K562 (cell line): ENCODE data around the gene ARHGEF4.

Experiments
- FOXJ2 ChIP-seq: fragments of 200-800 bp; sonication (Bioruptor generic); IDR thresholded peaks from 2 replicates; pipeline ENCODE4 v1.6.1; 2016; ENCODE audit warnings: missing genetic modification characterization, missing compliant biosample characterization
- GABPA ChIP-seq: fragments of 200-800 bp; sonication (Bioruptor generic); conservative IDR thresholded peaks from 2 replicates; pipeline ENCODE4 v1.6.1; 2016; ENCODE audit warnings: low read depth, missing genetic modification characterization, missing compliant biosample characterization
- HSF4 ChIP-seq: fragments of 250-450 bp; sonication (Bioruptor Pico); IDR thresholded peaks from 2 replicates; pipeline ENCODE4 v2.1.2; 2022; ENCODE audit warnings: mild to moderate bottlenecking, moderate library complexity, borderline replicate concordance
- MXD1 ChIP-seq: fragments of 250-450 bp; sonication (Bioruptor Pico); IDR thresholded peaks from 2 replicates; pipeline ENCODE4 v1.8.0; 2021; ENCODE audit warnings: borderline replicate concordance, mild to moderate bottlenecking, moderate library complexity; ENCODE audit not compliant: poor library complexity, severe bottlenecking
- NKRF ChIP-seq: fragments of 450-650 bp; IDR thresholded peaks from 2 replicates; pipeline ENCODE4 v1.6.1; 2016; ENCODE audit warnings: borderline replicate concordance
- POLR2A ChIP-seq: fragments of 450-650 bp; conservative IDR thresholded peaks from 2 replicates; pipeline ENCODE4 v1.6.1; 2016
- POLR3A ChIP-seq: IDR thresholded peaks from 2 replicates; pipeline ENCODE4 v1.6.1; 2011; ENCODE audit warnings: borderline replicate concordance, mild to moderate bottlenecking, moderate library complexity; ENCODE audit not compliant: insufficient read length, insufficient read depth; ENCODE audit errors: extremely low read depth
- SETDB1 ChIP-seq: IDR thresholded peaks from one replicate; pipeline ENCODE4 v1.6.1; 2012; ENCODE audit warnings: low read length, control low read depth, inconsistent platforms
- TRIM28 ChIP-seq: fragments of 450-650 bp; IDR thresholded peaks from 2 replicates; pipeline ENCODE4 v1.6.1; 2017

GRCh38 chr2:130884503-130884902, 47.8 kb downstream of the ARHGEF4 start:
- no peak for TF ChIP-seq NKRF
- no peak for TF ChIP-seq HSF4 (CRISPR knock-in tag)
- TF ChIP-seq POLR3A, result no peak
- no peak for TF ChIP-seq FOXJ2 (tag)
- TF ChIP-seq POLR2A, result no peak
- TF ChIP-seq GABPA (tag), result no peak
- TF ChIP-seq SETDB1, result no peak
- TF ChIP-seq TRIM28, result no peak
- no peak for TF ChIP-seq MXD1
